22Rv1 (cell line): ENCODE data around the gene CELF2.

Experiments used
- ZFX ChIP-seq: fragments of 450-650 bp; IDR thresholded peaks from 2 replicates; pipeline ENCODE4 v1.6.1; 2017; ENCODE audit warnings: antibody characterized with exemption, borderline replicate concordance
- TF ChIP-seq, protein P1 (sequence below): fragments of 450-650 bp; IDR thresholded peaks from 2 replicates; pipeline ENCODE4 v1.5.1; 2017; ENCODE audit warnings: mild to moderate bottlenecking

- TF ChIP-seq, protein P1, sequence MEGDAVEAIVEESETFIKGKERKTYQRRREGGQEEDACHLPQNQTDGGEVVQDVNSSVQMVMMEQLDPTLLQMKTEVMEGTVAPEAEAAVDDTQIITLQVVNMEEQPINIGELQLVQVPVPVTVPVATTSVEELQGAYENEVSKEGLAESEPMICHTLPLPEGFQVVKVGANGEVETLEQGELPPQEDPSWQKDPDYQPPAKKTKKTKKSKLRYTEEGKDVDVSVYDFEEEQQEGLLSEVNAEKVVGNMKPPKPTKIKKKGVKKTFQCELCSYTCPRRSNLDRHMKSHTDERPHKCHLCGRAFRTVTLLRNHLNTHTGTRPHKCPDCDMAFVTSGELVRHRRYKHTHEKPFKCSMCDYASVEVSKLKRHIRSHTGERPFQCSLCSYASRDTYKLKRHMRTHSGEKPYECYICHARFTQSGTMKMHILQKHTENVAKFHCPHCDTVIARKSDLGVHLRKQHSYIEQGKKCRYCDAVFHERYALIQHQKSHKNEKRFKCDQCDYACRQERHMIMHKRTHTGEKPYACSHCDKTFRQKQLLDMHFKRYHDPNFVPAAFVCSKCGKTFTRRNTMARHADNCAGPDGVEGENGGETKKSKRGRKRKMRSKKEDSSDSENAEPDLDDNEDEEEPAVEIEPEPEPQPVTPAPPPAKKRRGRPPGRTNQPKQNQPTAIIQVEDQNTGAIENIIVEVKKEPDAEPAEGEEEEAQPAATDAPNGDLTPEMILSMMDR = no peak
- TF ChIP-seq ZFX = no peak
Observed at GRCh38 chr10:11381023-11381422, 363.4 kb downstream of the CELF2 start.
